Measurements from ENCODE around the gene PTPRM. TPM values are rescaled to one million over a fixed set of nuclear protein-coding genes. Genes with fewer than 3 reads are reported as not detected.

The PTPRM gene
- total and polyA plus RNA-seq, 9 donors: 45.6 to 82.0 (median 56.9) TPM

- no peak for DNase-seq
- Histone ChIP-seq H3K36me3 (no peaks in the 10 kb centered on the region), H3K9me3 (no peaks in the 10 kb centered on the region), H3K4me3 (no peak overlapping the region), H3K27ac (no peak overlapping the region), H3K27me3 (no peaks in the 10 kb centered on the region), H3K4me1 (ENCODE audit: insufficient read depth) (no peaks in the 10 kb centered on the region)
- intact Hi-C loops (cut with DNase I): no loop called here
- WGBS, 3 donors: 84 to 88% (median 87%) methylated on average over 6 of the region's 6 CpGs
- TF ChIP-seq CTCF (IDR thresholded peaks at IDR 0.05): no peak
- no peak for TF ChIP-seq EP300 (IDR thresholded peaks at IDR 0.05)
- TF ChIP-seq POLR2A (IDR thresholded peaks at IDR 0.05): no peak
Measured at GRCh38 chr18:7878265-7879211, 311.4 kb downstream of the PTPRM start.

- intact Hi-C loops (cut with DNase I): no loop called here
- Histone ChIP-seq H3K4me3 (no peak overlapping the region), H3K27ac (no peak overlapping the region), H3K36me3 (no peaks in the 10 kb centered on the region), H3K9me3 (no peaks in the 10 kb centered on the region), H3K27me3 (no peaks in the 10 kb centered on the region), H3K4me1 (ENCODE audit: insufficient read depth) (no peaks in the 10 kb centered on the region)
- DNase-seq: no peak
- 89% methylated on average over 4 of the region's 4 CpGs for WGBS, 3 donors
- TF ChIP-seq EP300 (IDR thresholded peaks at IDR 0.05) (no peak), POLR2A (IDR thresholded peaks at IDR 0.05) (no peak)
Measured at GRCh38 chr18:7879717-7880116, 312.6 kb downstream of the PTPRM start.

- no peaks in the 10 kb centered on the region for H3K27me3 ChIP-seq
- H3K9me3 ChIP-seq: no peaks in the 10 kb centered on the region
- H3K4me1 ChIP-seq (ENCODE audit: insufficient read depth): no peaks in the 10 kb centered on the region
- intact Hi-C loops (cut with DNase I): no loop called here
- no peaks in the 10 kb centered on the region for H3K36me3 ChIP-seq
- TF ChIP-seq CTCF (IDR thresholded peaks at IDR 0.05) (no peak), POLR2A (IDR thresholded peaks at IDR 0.05) (no peak), EP300 (IDR thresholded peaks at IDR 0.05) (no peak)
- 66 to 84% (median 82%) methylated on average over 5 of the region's 5 CpGs for WGBS, 3 donors
- no peak overlapping the region for H3K27ac ChIP-seq
- no peak for DNase-seq
- no peak overlapping the region for H3K4me3 ChIP-seq
Measured at GRCh38 chr18:7885865-7886264, 318.7 kb downstream of the PTPRM start.

- Histone ChIP-seq H3K27me3 (no peaks in the 10 kb centered on the region), H3K9me3 (no peaks in the 10 kb centered on the region), H3K27ac (no peak overlapping the region), H3K4me3 (no peak overlapping the region), H3K36me3 (no peaks in the 10 kb centered on the region), H3K4me1 (ENCODE audit: insufficient read depth) (no peaks in the 10 kb centered on the region)
- WGBS, 3 donors: 91 to 93% (median 92%) methylated on average over 2 of the region's 2 CpGs
- TF ChIP-seq CTCF (IDR thresholded peaks at IDR 0.05) (no peak), POLR2A (IDR thresholded peaks at IDR 0.05) (no peak), EP300 (IDR thresholded peaks at IDR 0.05) (no peak)
- DNase-seq: no peak
- intact Hi-C loops (cut with DNase I): no loop called here
Measured at GRCh38 chr18:7886436-7886835, 319.3 kb downstream of the PTPRM start.

- H3K27me3 ChIP-seq: no peaks in the 10 kb centered on the region
- no peak for DNase-seq
- no peak for TF ChIP-seq POLR2A (IDR thresholded peaks at IDR 0.05)
- TF ChIP-seq EP300 (IDR thresholded peaks at IDR 0.05): no peak
- TF ChIP-seq CTCF (IDR thresholded peaks at IDR 0.05): no peak
- H3K36me3 ChIP-seq: no peaks in the 10 kb centered on the region
- H3K4me1 ChIP-seq (ENCODE audit: insufficient read depth): no peaks in the 10 kb centered on the region
- WGBS, 3 donors: 81 to 95% (median 93%) methylated on average over 3 of the region's 3 CpGs
- intact Hi-C loops (cut with DNase I): no loop called here
- no peak overlapping the region for H3K27ac ChIP-seq
- no peaks in the 10 kb centered on the region for H3K9me3 ChIP-seq
- no peak overlapping the region for H3K4me3 ChIP-seq
Measured at GRCh38 chr18:7889515-7889914, 322.4 kb downstream of the PTPRM start.

All from ovary (tissue), 9 donors.